ENCODE measurements around the gene FBXL7.
"Not testable (repeated sequence)": the region's sequence is repeated elsewhere in the genome, so short reads cannot be mapped to it uniquely, and the experiment has no call there.

The FBXL7 gene

GRCh38 chr5:15864536-15865215 is 364.7 kb downstream of the FBXL7 start:
- no peak for DNase-seq (ENCODE audit: low read depth in 2 of 3, low spot score in 1 of 3)

GRCh38 chr5:15872259-15872658 is 372.3 kb downstream of the FBXL7 start:
- not testable (repeated sequence) for DNase-seq (ENCODE audit: low read depth in 2 of 3, low spot score in 1 of 3)

GRCh38 chr5:15877914-15878313 is 377.9 kb downstream of the FBXL7 start:
- DNase-seq (ENCODE audit: low read depth in 2 of 3, low spot score in 1 of 3) = no peak

- no peak for DNase-seq (ENCODE audit: low read depth in 2 of 3, low spot score in 1 of 3)
Observed at GRCh38 chr5:15880201-15880600, 380.2 kb downstream of the FBXL7 start.

- no peak for DNase-seq (ENCODE audit: low read depth in 2 of 3, low spot score in 1 of 3)
Observed at GRCh38 chr5:15885156-15885555, 385.2 kb downstream of the FBXL7 start.

GRCh38 chr5:15886156-15886555 is 386.2 kb downstream of the FBXL7 start:
- no peak for DNase-seq (ENCODE audit: low read depth in 2 of 3, low spot score in 1 of 3)

- no peak for DNase-seq (ENCODE audit: low read depth in 2 of 3, low spot score in 1 of 3)
Observed at GRCh38 chr5:15887093-15887492, 387.1 kb downstream of the FBXL7 start.

- no peak for DNase-seq (ENCODE audit: low read depth in 2 of 3, low spot score in 1 of 3)
Observed at GRCh38 chr5:15889001-15889400, 389.0 kb downstream of the FBXL7 start.

GRCh38 chr5:15893866-15894265 is 393.9 kb downstream of the FBXL7 start:
- DNase-seq (ENCODE audit: low read depth in 2 of 3, low spot score in 1 of 3) = no peak

GRCh38 chr5:15897656-15898055 is 397.7 kb downstream of the FBXL7 start:
- no peak for DNase-seq (ENCODE audit: low read depth in 2 of 3, low spot score in 1 of 3)

- DNase-seq (ENCODE audit: low read depth in 2 of 3, low spot score in 1 of 3) = no peak
Observed at GRCh38 chr5:15898641-15899040, 398.7 kb downstream of the FBXL7 start.

GRCh38 chr5:15899481-15899880 is 399.5 kb downstream of the FBXL7 start:
- no peak for DNase-seq (ENCODE audit: low read depth in 2 of 3, low spot score in 1 of 3)

- no peak for DNase-seq (ENCODE audit: low read depth in 2 of 3, low spot score in 1 of 3)
Observed at GRCh38 chr5:15901151-15901550, 401.2 kb downstream of the FBXL7 start.

GRCh38 chr5:15902066-15902465 is 402.1 kb downstream of the FBXL7 start:
- DNase-seq (ENCODE audit: low read depth in 2 of 3, low spot score in 1 of 3) = no peak

GRCh38 chr5:15904899-15905830 is 405.2 kb downstream of the FBXL7 start:
- no peak for DNase-seq (ENCODE audit: low read depth in 2 of 3, low spot score in 1 of 3)

GRCh38 chr5:15914638-15915037 is 414.7 kb downstream of the FBXL7 start:
- no peak for DNase-seq (ENCODE audit: low read depth in 2 of 3, low spot score in 1 of 3)

- no peak for DNase-seq (ENCODE audit: low read depth in 2 of 3, low spot score in 1 of 3)
Observed at GRCh38 chr5:15926586-15926985, 426.6 kb downstream of the FBXL7 start.

GRCh38 chr5:15927710-15928380 is 427.9 kb downstream of the FBXL7 start:
- DNase-seq (ENCODE audit: low read depth in 2 of 3, low spot score in 1 of 3) = no peak

- DNase-seq (ENCODE audit: low read depth in 2 of 3, low spot score in 1 of 3) = no peak
Observed at GRCh38 chr5:15929611-15930263, 429.8 kb downstream of the FBXL7 start.

- DNase-seq (ENCODE audit: low read depth in 2 of 3, low spot score in 1 of 3) = no peak
Observed at GRCh38 chr5:15932066-15932465, 432.1 kb downstream of the FBXL7 start.

All from stimulated activated CD4-positive, alpha-beta T cell treated with anti-CD3 and anti-CD28 coated beads, Interleukin-12 subunit alpha, Interleukin-12 subunit beta, amount 100 ng/mL, for 48 hours (primary cell).